ENCODE measurements around the gene KIF26A. TPM values are rescaled to one million over a fixed set of nuclear protein-coding genes. Genes with fewer than 3 reads are reported as not detected.
A peak's percentile ranks its signal among the peaks of the same experiment; 100 is the strongest.

Gene KIF26A
- total and polyA plus RNA-seq, 2 experiments from 2014 or later, result 5.6 to 103 TPM

- Histone ChIP-seq H3K36me3 (ENCODE audit: insufficient read depth) (no peaks in the 10 kb centered on the region), H3K4me2 (peak overlapping the region; percentile 79), H3F3A (replicated peaks; ENCODE audit: low read depth) (no peaks in the 10 kb centered on the region), H3K4me1 (ENCODE audit: insufficient read depth) (no peaks in the 10 kb centered on the region; the same call in 1 of the 2 replicates), H3K79me2 (replicated peaks; ENCODE audit: insufficient read depth) (no peaks in the 10 kb centered on the region), H3K27ac (ENCODE audit: low read depth) (no peak overlapping the region), H3K4me3 (peak overlapping the region; percentile 59), H4K20me1 (replicated peaks; ENCODE audit: insufficient read depth) (no peaks in the 10 kb centered on the region), H2AFZ (peak overlapping the region; percentile 76), H3K9me2 (ENCODE audit: insufficient read depth) (no peaks in the 10 kb centered on the region), H3K27me3 (ENCODE audit: insufficient read depth) (peaks cover 36% of the 10 kb centered on the region)
- Mint-ChIP-seq H3K27ac (no peak overlapping the region), H3K36me3 (ENCODE audit: low read depth) (no peaks in the 10 kb centered on the region), H3K9me3 (no peaks in the 10 kb centered on the region), H3K4me3 (peak overlapping the region; percentile 66), H3K4me1 (peaks cover 2% of the 10 kb centered on the region; the same call in 1 of the 3 replicates), H3K27me3 (ENCODE audit: insufficient read depth, low read depth, poor library complexity) (peaks cover 37% of the 10 kb centered on the region)
- DNase-seq (ENCODE audit: low spot score) (peak; percentile 64), ATAC-seq (peak; percentile 54)
- TF ChIP-seq CTCF (conservative IDR thresholded peaks at IDR 0.05; ENCODE audit: low read depth in 2 of 2), result no peak
- no peak for TF ChIP-seq REST (IDR thresholded peaks at IDR 0.05; ENCODE audit: unreplicated experiment)
- no peak for TF ChIP-seq NANOG (IDR thresholded peaks at IDR 0.05; ENCODE audit: borderline replicate concordance)
- no peak for TF ChIP-seq EZH2phosphoT487 (IDR thresholded peaks at IDR 0.05; ENCODE audit: unreplicated experiment)
- TF ChIP-seq JUNB (IDR thresholded peaks at IDR 0.05; ENCODE audit: unreplicated experiment), result no peak
- no peak for TF ChIP-seq POLR2AphosphoS5 (IDR thresholded peaks at IDR 0.05; ENCODE audit: low read depth)
These were observed 21.5 kb upstream of the KIF26A start for GRCh38 chr14:104116756-104117340.

DNA sequence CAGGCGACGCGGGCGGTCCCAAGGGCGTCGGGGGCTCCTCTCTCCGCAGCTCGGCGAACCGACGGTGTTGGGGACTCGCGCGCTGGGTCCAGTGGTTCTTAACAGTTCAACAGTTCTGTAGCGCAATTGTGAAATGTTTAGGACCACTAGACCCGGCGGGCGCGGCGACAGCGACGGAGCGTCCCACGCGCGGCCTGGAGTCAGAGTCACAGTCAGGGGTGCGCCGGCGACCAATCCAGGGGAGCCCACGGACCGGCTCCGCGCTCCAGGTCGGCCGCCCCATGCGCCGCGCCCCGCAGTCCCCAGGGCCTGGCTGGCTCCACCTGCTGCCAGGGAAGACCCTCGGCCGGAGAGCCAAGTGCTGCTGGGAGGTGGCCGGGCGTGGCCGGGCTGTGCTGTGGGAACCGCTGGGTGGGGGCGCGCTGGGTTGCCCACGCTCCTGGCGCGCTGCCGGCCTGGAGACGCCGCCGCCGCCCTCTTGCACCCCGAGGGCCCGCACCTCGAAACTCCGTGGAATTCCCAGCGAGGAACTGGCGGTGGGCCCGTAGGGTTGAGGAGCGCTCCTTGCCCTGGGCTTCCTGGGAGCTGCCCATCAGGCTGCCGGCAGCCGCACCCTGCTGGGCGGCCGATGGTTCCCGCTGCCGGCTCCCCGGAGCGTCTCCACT lies 20.9 kb upstream of the KIF26A start:
- Histone ChIP-seq H2AFZ (peak overlapping the region; percentile 76), H3K9me2 (ENCODE audit: insufficient read depth) (no peaks in the 10 kb centered on the region), H3K4me1 (ENCODE audit: insufficient read depth) (no peaks in the 10 kb centered on the region; the same call in 1 of the 2 replicates), H3K79me2 (replicated peaks; ENCODE audit: insufficient read depth) (no peaks in the 10 kb centered on the region), H3K27me3 (ENCODE audit: insufficient read depth) (peaks cover 36% of the 10 kb centered on the region), H3K27ac (ENCODE audit: low read depth) (no peak overlapping the region), H3K4me3 (peak overlapping the region; percentile 59), H3K4me2 (peak overlapping the region; percentile 79), H4K20me1 (replicated peaks; ENCODE audit: insufficient read depth) (no peaks in the 10 kb centered on the region), H3K36me3 (ENCODE audit: insufficient read depth) (no peaks in the 10 kb centered on the region), H3F3A (replicated peaks; ENCODE audit: low read depth) (no peaks in the 10 kb centered on the region)
- Mint-ChIP-seq H3K27ac (no peak overlapping the region), H3K9me3 (no peaks in the 10 kb centered on the region), H3K4me3 (peak overlapping the region; percentile 66), H3K27me3 (ENCODE audit: insufficient read depth, low read depth, poor library complexity) (peaks cover 37% of the 10 kb centered on the region), H3K4me1 (peaks cover 3% of the 10 kb centered on the region; the same call in 1 of the 3 replicates), H3K36me3 (ENCODE audit: low read depth) (no peaks in the 10 kb centered on the region)
- DNase-seq (ENCODE audit: low spot score) (no peak), ATAC-seq (peak; percentile 49)
- TF ChIP-seq ZNF114 (CRISPR knock-in tag; IDR thresholded peaks at IDR 0.05) (no peak), STAT1 (IDR thresholded peaks at IDR 0.05; ENCODE audit: unreplicated experiment) (no peak), JUNB (IDR thresholded peaks at IDR 0.05; ENCODE audit: unreplicated experiment) (no peak), NANOG (IDR thresholded peaks at IDR 0.05; ENCODE audit: borderline replicate concordance) (no peak), EZH2 (IDR thresholded peaks at IDR 0.05; ENCODE audit: low read depth, unreplicated experiment) (no peak)
